ENCODE measurements around the gene CEP95. TPM values are rescaled to one million over a fixed set of nuclear protein-coding genes. Genes with fewer than 3 reads are reported as not detected.

The CEP95 gene
- total RNA-seq, 1 experiment from 2014 or later = 57.2 TPM

DNA sequence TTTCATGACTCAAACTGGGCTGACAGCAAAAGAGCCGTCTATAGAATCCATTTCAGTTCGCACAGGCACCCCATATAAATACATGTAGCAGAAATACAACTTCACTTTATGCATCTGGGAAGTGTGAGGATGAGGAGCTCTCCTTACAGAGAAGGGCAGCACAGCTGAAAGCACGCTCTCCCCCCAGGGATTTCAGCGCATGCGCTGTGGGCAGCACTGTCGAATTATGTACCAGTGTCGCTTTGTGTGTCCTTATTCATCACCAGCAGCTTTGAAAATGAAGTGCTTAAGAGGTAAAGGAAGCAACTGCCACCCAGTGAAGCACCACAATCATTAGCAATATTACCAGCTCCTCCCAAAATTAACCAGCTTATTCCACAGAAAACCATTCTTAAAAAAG lies 39.9 kb downstream of the CEP95 start:
- no peak for DNase-seq (ENCODE audit: unreplicated experiment)
- TF ChIP-seq CTCF (IDR thresholded peaks at IDR 0.05; ENCODE audit: unreplicated experiment) = no peak
- intact Hi-C loops (cut with micrococcal nuclease) = no loop called here
- H3K4me1 Mint-ChIP-seq (ENCODE audit: insufficient read depth, unreplicated experiment) = no peaks in the 10 kb centered on the region
- H3K27me3 Mint-ChIP-seq (ENCODE audit: insufficient read depth, unreplicated experiment) = no peaks in the 10 kb centered on the region
- H3K27ac Mint-ChIP-seq (ENCODE audit: low read depth, unreplicated experiment) = no peak overlapping the region
- ChIA-PET POLR2A (interaction anchor here (0.8 kb wide), 1 partner anchor 14 kb away, joined by 3 read pairs; no protein-coding TSS in a partner anchor), CTCF (interaction anchor here (0.6 to 1.2 kb wide), 2 partner anchors 16 to 18 kb away, joined by 3 to 4 read pairs; no protein-coding TSS in a partner anchor)
- no TSS peak for BruUV-seq (replicated peaks)
- H3K36me3 Mint-ChIP-seq (ENCODE audit: insufficient read depth, unreplicated experiment) = peaks cover 83% of the 10 kb centered on the region
- no peaks in the 10 kb centered on the region for H3K9me3 Mint-ChIP-seq (ENCODE audit: unreplicated experiment)
- H3K4me3 Mint-ChIP-seq (ENCODE audit: unreplicated experiment) = no peak overlapping the region

DNA sequence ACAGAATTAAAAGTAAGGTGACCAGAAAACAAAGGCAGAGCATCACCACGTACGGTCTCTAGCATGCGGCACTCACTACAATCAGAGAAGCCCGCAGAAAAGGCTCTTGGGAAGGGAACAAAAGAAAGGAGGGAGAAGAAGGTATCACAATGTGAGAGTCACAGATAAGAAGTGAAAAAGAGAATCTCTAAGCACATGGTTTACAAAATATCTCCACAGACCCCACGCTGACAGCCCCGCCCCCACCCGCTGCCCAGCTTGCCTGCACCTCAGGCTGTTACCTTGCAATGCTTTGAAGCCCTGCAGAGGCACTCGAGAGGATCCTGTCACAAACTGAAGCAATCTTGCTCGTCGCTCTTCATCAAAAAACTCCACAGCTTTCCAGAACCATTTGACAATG lies 40.5 kb downstream of the CEP95 start:
- DNase-seq (ENCODE audit: unreplicated experiment) = no peak
- Mint-ChIP-seq H3K4me3 (ENCODE audit: unreplicated experiment) (no peak overlapping the region), H3K27me3 (ENCODE audit: insufficient read depth, unreplicated experiment) (no peaks in the 10 kb centered on the region), H3K27ac (ENCODE audit: low read depth, unreplicated experiment) (no peak overlapping the region), H3K9me3 (ENCODE audit: unreplicated experiment) (no peaks in the 10 kb centered on the region), H3K4me1 (ENCODE audit: insufficient read depth, unreplicated experiment) (no peaks in the 10 kb centered on the region), H3K36me3 (ENCODE audit: insufficient read depth, unreplicated experiment) (peaks cover 82% of the 10 kb centered on the region)
- ChIA-PET CTCF (interaction anchor here (1.2 kb wide), 1 partner anchor 16 kb away, joined by 4 read pairs; no protein-coding TSS in a partner anchor), POLR2A (interaction anchor here (0.6 to 0.9 kb wide), 4 partner anchors 15 to 60 kb away, joined by 3 read pairs; no protein-coding TSS in a partner anchor)
- BruUV-seq (replicated peaks) = no TSS peak
- intact Hi-C loops (cut with micrococcal nuclease) = no loop called here
- no peak for TF ChIP-seq CTCF (IDR thresholded peaks at IDR 0.05; ENCODE audit: unreplicated experiment)

GRCh38 chr17:64551461-64551860 lies 44.7 kb downstream of the CEP95 start:
- intact Hi-C loops (cut with micrococcal nuclease) = no loop called here

More at GRCh38 chr17:64551461-64551860, 44.7 kb downstream of the CEP95 start:
- Mint-ChIP-seq H3K36me3 (ENCODE audit: insufficient read depth, unreplicated experiment) (peaks cover 81% of the 10 kb centered on the region), H3K4me1 (ENCODE audit: insufficient read depth, unreplicated experiment) (no peaks in the 10 kb centered on the region), H3K27me3 (ENCODE audit: insufficient read depth, unreplicated experiment) (no peaks in the 10 kb centered on the region), H3K4me3 (ENCODE audit: unreplicated experiment) (no peak overlapping the region), H3K27ac (ENCODE audit: low read depth, unreplicated experiment) (no peak overlapping the region), H3K9me3 (ENCODE audit: unreplicated experiment) (no peaks in the 10 kb centered on the region)
- DNase-seq (ENCODE audit: unreplicated experiment) = no peak
- no peak for TF ChIP-seq CTCF (IDR thresholded peaks at IDR 0.05; ENCODE audit: unreplicated experiment)
- CTCF ChIA-PET = interaction anchor here (0.7 kb wide), 1 partner anchor 97 kb away, joined by 3 read pairs; no protein-coding TSS in a partner anchor
- no TSS peak for BruUV-seq (replicated peaks)
- POLR2A ChIA-PET = interaction anchor here (0.6 to 1.6 kb wide), 4 partner anchors 10 to 29 kb away, joined by 3 to 8 read pairs (median 3); no protein-coding TSS in a partner anchor

Data from MCF 10A (cell line).